HG02759 (cell line): ENCODE data around the gene TRPC3.

Experiments
- ATAC-seq: cut with Tn5 transposase; IDR thresholded peaks from one replicate; pipeline ENCODE4 v1.9.1; 2021; ENCODE audit warnings: mild to moderate bottlenecking, moderate library complexity; ENCODE audit not compliant: unreplicated experiment

The TRPC3 gene

GRCh38 chr4:121876070-121876469, 75.8 kb downstream of the TRPC3 start:
- no peak for ATAC-seq

DNA sequence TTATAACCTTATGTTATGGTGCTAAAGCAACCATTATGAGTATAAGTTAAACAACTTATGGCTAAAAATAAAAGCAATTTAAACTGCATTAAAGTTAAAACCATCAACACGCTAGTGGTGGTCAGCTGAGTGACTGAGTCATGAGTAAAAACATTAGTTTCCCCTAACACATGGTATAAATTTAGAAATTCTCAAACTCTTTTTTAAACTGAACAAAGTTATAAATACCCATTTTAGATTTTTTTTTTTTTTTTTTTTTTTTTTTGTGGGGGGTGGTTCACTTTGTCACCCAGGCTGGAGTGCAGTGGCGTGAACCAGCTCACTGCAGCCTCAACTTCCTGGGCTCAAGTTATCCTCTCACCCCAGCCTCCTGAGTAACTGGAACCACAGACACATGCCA, 76.2 kb downstream of the TRPC3 start:
- no peak for ATAC-seq

DNA sequence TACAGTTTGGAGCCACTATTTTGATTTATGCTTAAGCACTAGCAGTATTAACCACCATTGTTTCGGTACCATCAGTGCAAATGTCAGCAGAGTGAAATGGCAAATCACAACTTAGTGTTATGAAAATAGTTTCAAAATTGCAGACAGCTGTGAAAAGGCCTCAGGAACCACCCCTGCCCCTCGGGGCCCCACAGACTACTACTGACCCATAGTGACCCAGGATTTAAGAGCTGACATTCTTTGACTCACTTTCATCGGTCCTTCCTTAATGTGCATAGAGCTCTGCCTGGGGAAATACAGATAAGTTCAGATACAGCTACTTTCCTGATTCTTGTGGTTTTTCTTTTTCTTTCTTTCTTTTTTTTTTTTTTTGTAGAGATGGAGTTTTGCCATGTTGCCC, 78.3 kb downstream of the TRPC3 start:
- no peak for ATAC-seq

- ATAC-seq = peak; percentile 99
Observed at GRCh38 chr4:121869841-121870822, 81.7 kb downstream of the TRPC3 start, which contains the start of gene BBS7. Gene BBS7, minus strand, starts transcription at chr4:121870474. Its CDS starts 161 bp downstream, at chr4:121870313.

- ATAC-seq = no peak
Observed at GRCh38 chr4:121863799-121864198, 88.1 kb downstream of the TRPC3 start.

DNA sequence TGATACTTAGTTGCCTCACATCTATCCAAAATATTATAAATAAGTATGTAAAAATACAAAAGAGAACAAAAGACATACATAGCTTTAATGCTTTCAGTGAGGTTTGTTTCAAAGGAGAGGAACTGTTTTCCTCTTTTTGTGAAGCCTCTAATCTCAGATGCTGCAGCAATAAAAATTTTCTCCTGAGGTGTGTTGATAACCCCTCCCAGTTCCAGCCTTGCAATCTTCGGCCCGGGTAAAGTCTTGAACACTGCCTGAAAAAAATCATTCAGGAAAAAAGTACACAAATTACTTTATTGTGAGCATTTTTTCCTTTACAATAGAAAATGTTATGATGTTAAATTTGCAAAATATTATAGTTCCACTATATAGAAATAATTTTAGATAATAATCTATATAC, 90.4 kb downstream of the TRPC3 start:
- ATAC-seq = no peak

DNA sequence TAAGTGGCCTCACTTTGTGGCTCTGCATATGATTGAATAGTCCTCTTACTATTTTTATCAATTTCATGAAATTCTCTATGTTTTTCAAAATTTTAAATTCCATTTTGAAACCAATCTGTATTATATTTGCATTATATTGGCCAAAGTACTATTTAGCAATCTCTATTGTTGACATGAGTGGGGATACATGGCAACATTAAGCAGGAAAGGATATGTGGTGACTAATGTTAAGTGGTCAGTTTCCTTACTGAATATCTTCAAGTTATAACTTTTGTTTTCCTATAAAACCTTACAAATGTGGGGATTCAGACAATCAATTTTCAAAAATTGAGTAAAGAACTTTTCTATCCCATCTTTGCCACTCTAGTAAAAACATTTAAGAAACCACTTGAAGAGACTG, 91.7 kb downstream of the TRPC3 start:
- ATAC-seq = no peak

- ATAC-seq = no peak
Observed at GRCh38 chr4:121851354-121851753, 100.5 kb downstream of the TRPC3 start.

- ATAC-seq = no peak
Observed at GRCh38 chr4:121846662-121847061, 105.2 kb downstream of the TRPC3 start.

DNA sequence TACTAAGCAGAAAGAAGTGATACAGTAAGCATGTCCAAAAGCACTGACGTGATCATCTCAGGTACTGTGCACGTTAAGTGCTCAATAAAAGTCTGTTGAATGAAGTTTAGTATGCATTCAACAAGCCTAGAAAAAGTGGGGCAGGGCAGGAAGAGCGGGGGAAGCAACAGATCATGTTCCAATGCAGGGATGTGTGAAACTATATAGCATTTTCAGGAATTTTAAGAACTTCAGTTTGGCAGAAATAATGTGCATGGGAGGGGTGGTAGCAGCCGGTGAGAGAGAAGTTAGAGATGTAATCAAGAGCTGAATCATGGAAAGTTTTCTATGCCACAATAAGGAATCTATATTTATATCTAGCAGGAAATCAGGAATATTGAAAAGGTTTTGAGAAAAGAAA, 109.0 kb downstream of the TRPC3 start:
- ATAC-seq = no peak

DNA sequence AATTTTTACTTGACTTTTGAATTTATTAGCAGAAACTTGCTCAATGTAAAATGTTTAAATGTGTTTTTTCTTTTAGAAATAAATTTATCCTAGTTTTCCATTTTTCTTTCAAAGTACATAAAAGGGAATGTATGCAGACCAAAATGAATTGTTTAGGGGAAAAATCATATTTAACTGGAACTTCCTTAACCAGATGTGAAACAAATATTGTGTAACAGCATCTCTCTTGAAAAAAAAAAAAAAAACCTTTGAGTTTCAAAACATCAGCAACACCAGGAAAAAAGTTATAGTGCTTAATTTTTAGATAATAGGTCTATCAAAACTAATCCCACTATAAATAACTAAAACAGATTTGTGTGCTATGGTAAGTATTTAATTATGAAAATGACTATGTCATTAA, 113.7 kb downstream of the TRPC3 start:
- no peak for ATAC-seq

GRCh38 chr4:121829511-121829910, 122.3 kb downstream of the TRPC3 start:
- ATAC-seq = no peak
